Activated CD4-positive, alpha-beta T cell treated with anti-CD3 and anti-CD28 coated beads, Interleukin-2, Interleukin-6, amounts not matched to agents 100 ng/mL and 50 ng/mL, durations not matched to agents 16 hours and 8 hours (primary cell): Measurements from ENCODE around the gene ZRANB3.
"Not testable (repeated sequence)": the region's sequence is repeated elsewhere in the genome, so short reads cannot be mapped to it uniquely, and the experiment has no call there.

ENCODE experiments used
- DNase-seq: peaks from one replicate; pipeline ENCODE4 v3.0.0-alpha.2; 2020

The ZRANB3 gene

GRCh38 chr2:135113322-135113721 is 417.7 kb downstream of the ZRANB3 start:
- no peak for DNase-seq

GRCh38 chr2:135105513-135106316 is 425.3 kb downstream of the ZRANB3 start:
- not testable (repeated sequence) for DNase-seq

- DNase-seq = no peak
Observed at GRCh38 chr2:135103843-135104242, 427.2 kb downstream of the ZRANB3 start.

DNA sequence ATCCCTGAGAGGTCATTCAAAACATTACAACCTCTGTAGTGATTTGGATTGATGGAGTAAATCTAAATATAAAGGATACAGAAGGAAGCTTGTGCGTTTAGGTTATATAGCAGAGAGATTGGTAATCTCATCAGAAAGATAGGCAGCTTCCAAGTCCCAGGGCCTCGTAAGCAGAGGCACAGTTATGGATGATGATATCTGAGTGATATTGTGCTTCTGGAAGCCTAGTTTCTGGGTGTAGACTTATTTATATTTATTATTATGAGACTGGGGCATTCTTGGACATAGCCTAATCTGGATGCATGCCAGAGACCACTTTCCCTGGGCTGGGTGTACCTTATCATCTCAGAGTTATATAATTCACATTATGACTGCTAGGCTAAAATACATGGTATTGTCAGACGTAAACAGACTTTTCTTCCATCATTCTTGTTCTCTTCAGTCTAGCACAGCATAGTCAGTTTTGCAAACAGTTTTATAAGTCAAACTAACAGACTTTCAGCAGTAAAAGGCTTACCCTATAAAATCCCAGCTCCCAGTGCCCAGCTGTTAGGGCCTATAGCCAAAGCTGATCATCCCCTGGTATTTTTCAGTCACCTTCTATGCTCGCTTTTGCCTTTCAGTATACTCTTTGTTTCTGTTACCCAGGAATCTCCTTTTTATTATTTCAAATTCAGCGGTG is 431.1 kb downstream of the ZRANB3 start:
- no peak for DNase-seq

- no peak for DNase-seq
Observed at GRCh38 chr2:135097532-135098231, 433.3 kb downstream of the ZRANB3 start.

DNA sequence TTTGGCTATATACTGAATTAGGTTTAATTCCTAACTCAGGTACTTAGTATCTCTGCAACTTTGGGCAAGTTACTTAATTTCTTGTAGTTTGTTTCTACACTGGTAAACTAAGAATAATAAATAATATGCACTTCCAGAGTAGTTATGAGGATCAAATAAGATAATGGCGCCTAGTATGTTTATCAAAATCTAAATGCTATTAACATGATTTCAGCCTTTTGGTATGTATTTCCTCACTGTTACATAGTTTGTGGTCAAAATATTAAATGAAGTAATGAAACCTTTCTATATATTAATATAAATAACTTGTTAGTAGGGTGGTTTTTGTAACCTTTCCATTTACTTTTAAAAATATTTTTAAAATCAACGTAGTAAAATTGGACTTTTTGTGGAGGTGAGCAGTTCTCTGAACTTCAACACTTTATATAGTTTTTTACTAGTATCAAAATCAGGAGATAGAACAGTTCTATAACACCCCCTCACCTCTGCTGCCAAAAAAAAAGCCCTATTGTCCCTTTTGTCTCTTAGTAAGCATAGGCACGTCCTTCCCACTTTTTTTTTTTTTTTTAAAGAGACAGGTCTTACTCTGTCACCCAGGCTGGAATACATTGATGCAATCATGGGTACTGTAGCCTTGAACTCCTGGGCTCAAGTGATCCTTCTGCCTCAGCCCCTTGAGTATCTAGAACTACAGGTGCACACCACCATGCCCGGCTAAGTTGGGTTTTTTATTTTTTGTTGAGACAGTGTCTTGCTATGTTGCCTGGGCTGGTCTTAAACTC is 434.2 kb downstream of the ZRANB3 start:
- DNase-seq = no peak

DNA sequence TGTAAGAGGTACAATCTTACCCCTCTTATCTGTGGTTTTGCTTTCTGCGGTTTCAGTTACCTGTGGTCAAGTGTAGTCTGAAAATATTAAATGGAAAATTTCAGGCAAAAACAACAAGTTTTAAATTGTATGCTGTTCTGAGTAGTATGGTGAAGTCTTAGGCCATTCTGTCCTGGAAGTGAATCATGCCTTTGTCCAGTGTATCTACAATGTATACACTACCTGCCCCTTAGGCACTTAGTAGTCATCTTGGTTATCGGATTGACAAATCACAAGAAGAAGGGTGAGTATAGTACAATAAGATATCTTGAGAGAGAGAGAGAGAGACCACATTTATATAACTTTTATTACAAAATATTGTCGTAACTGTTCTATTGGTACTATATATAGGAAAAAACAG is 435.4 kb downstream of the ZRANB3 start:
- no peak for DNase-seq

DNA sequence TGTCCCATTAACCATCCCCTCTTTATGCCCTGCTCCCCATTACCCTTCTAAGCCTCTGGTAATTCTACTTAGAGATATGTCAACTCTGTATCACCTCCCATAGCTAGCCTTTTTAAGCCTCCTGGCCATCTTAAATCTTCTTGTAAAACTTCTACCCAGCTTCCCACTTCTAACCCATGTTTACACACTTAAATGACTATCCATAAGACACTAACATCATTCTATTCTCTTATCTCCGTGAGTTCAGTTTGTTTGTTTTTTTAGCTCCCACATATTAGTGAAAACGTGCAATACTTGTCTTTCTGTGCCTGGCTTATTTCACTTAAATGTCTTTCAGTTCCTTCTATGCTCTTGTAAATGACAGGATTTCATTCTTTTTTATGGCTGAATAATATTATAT is 436.5 kb downstream of the ZRANB3 start:
- DNase-seq = no peak

DNA sequence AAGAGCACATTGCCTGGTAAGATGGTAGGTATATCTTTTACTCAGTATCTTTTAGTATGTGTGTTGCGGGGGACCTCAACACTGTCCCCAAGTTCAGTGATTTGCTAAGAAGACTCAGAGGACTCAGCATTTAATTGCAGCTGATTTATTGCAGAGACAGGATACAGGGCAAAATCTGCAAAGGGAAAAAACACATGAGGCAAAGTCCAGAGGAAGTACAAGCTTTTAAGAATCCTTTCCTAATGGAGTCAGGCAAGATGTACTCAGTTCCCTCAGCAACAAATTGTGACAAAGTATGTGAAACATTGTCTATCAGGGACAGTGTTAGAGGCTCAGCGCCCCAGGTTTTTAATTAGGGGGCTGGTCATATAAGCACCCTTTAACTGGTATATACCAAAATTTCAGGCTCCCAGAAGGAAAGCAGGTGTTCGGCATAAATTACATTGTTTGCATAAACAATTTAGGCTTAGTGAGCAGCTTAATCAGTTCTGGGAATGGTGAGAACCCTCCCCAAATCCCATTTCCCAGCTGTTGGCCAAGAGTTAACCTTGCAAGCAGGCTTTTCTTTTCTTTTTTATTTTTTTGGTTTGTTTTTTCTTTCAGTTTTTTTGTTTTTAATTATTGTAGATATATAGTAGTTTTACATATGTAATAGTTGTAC is 437.2 kb downstream of the ZRANB3 start:
- DNase-seq = no peak

DNA sequence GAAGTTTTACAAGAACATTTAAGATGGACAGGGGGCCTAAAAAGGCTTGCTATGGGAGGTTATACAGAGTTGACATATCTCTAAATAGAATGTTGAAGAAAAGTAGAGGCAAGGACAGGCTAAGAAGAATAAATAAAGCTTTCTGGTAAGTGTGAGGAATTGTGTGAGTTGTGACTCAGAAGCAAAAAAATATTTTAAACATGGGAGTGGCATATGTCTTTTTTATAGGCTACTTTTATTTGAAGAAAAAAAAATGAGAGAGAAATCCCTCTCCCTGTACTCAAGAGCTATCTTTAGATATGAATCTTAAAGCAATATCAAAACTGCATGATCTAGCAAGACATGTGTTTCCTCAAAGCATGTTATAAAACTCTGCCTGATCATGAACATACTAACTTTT is 437.8 kb downstream of the ZRANB3 start:
- DNase-seq = no peak

GRCh38 chr2:135091681-135092080 is 439.3 kb downstream of the ZRANB3 start:
- no peak for DNase-seq

GRCh38 chr2:135089597-135089996 is 441.4 kb downstream of the ZRANB3 start:
- DNase-seq = not testable (repeated sequence)
